H1 (cell line): ENCODE measurements around the gene DYSF. TPM values are rescaled to one million over a fixed set of nuclear protein-coding genes. Genes with fewer than 3 reads are reported as not detected.

ENCODE experiments used
- ASH2L ChIP-seq: fragments of 200-600, 300-600 bp; sonication (generic); IDR thresholded peaks from one replicate; pipeline ENCODE4 v1.7.1; 2017; ENCODE audit warnings: low read length
- BACH1 ChIP-seq: IDR thresholded peaks from 2 replicates; pipeline ENCODE4 v1.6.1; 2012; ENCODE audit warnings: low read length, improper control_type of control experiment
- FOSL1 ChIP-seq: IDR thresholded peaks from 2 replicates; pipeline ENCODE4 v1.6.1; 2011; ENCODE audit warnings: mild to moderate bottlenecking, low read depth, low read length, moderate library complexity; ENCODE audit not compliant: insufficient read depth
- MAFK ChIP-seq: IDR thresholded peaks from 2 replicates; pipeline ENCODE4 v1.6.1; 2012; ENCODE audit warnings: low read depth, mild to moderate bottlenecking, improper control_type of control experiment, low read length
- NRF1 ChIP-seq: IDR thresholded peaks from 2 replicates; pipeline ENCODE4 v1.6.1; 2011; ENCODE audit warnings: mild to moderate bottlenecking, low read depth, low read length, improper control_type of control experiment
- RAD21 ChIP-seq, 2 experiments: IDR thresholded peaks in 1 of 2; conservative IDR thresholded peaks in 1 of 2; 2 replicates each; pipeline ENCODE4 v1.6.1; 2011; ENCODE audit warnings: low read depth in 2 of 2, low read length in 2 of 2, improper control_type of control experiment in 1 of 2, inconsistent platforms in 1 of 2, mild to moderate bottlenecking in 1 of 2, moderate library complexity in 1 of 2
- RNF2 ChIP-seq: fragments of 200-900, 300-1000 bp; sonication (generic); IDR thresholded peaks from 2 replicates; pipeline ENCODE4 v1.7.1; 2016; ENCODE audit warnings: borderline replicate concordance, low read depth, mild to moderate bottlenecking, antibody characterized with exemption, low read length; ENCODE audit not compliant: poor library complexity, severe bottlenecking; ENCODE audit errors: missing control alignments
- SAP30 ChIP-seq: fragments of 300-600 bp; sonication (generic); IDR thresholded peaks from 2 replicates; pipeline ENCODE4 v1.7.1; 2012; ENCODE audit warnings: low read length, moderate library complexity, mild to moderate bottlenecking, inconsistent platforms; ENCODE audit not compliant: insufficient read depth, insufficient replicate concordance
- SIN3A ChIP-seq, 2 experiments: IDR thresholded peaks in 1 of 2; conservative IDR thresholded peaks in 1 of 2; 2 replicates each; pipeline ENCODE4 v1.6.1; 2011 to 2012; ENCODE audit warnings: low read length in 2 of 2, improper control_type of control experiment in 1 of 2, low read depth in 1 of 2, mild to moderate bottlenecking in 1 of 2
- ZNF274 ChIP-seq: IDR thresholded peaks from 2 replicates; pipeline ENCODE4 v1.7.0; 2012; ENCODE audit warnings: low read length, borderline replicate concordance; ENCODE audit errors: extremely low read depth
- polyA plus RNA-seq, 7 experiments: library from polyadenylated mRNA; depleted of rRNA in 3 of 7; stranded (reverse) in 5 of 7; unstranded in 2 of 7; fragments of >200 nt in 5 of 7; fragments of 200-250 nt in 2 of 7; gene quantifications; 1 replicate in 5 of 7; 2 replicates in 1 of 7; 4 replicates in 1 of 7; pipeline versions ENCODE4 v1.2.1 to v1.2.3, GENCODE V29; 2011 to 2013; ENCODE audit warnings: missing spikeins in 2 of 7, mixed read lengths in 2 of 7
- total RNA-seq: library from RNA; stranded (reverse); fragmentation: NEBNext Ultra II Directional; extraction: Animal tissue kit (Norgen Biotek cat#: 25700); gene quantifications from 2 replicates; pipeline ENCODE4 v1.2.1, GENCODE V29; 2021
- TF ChIP-seq, protein P1 (sequence below): fragments of 300-600 bp; sonication (generic); IDR thresholded peaks from 2 replicates; pipeline ENCODE4 v1.7.1; 2012; ENCODE audit warnings: low read length, moderate library complexity, mild to moderate bottlenecking, inconsistent platforms; ENCODE audit not compliant: insufficient replicate concordance

The DYSF gene
- total and polyA plus RNA-seq, 2 of the 8 experiments (the other 6 are each of a cell fraction or from before 2014, with no cell fraction given), result 5.8 to 7.1 TPM

GRCh38 chr2:71552356-71552755 lies 99.0 kb downstream of the DYSF start (continued):
- TF ChIP-seq, protein P1, sequence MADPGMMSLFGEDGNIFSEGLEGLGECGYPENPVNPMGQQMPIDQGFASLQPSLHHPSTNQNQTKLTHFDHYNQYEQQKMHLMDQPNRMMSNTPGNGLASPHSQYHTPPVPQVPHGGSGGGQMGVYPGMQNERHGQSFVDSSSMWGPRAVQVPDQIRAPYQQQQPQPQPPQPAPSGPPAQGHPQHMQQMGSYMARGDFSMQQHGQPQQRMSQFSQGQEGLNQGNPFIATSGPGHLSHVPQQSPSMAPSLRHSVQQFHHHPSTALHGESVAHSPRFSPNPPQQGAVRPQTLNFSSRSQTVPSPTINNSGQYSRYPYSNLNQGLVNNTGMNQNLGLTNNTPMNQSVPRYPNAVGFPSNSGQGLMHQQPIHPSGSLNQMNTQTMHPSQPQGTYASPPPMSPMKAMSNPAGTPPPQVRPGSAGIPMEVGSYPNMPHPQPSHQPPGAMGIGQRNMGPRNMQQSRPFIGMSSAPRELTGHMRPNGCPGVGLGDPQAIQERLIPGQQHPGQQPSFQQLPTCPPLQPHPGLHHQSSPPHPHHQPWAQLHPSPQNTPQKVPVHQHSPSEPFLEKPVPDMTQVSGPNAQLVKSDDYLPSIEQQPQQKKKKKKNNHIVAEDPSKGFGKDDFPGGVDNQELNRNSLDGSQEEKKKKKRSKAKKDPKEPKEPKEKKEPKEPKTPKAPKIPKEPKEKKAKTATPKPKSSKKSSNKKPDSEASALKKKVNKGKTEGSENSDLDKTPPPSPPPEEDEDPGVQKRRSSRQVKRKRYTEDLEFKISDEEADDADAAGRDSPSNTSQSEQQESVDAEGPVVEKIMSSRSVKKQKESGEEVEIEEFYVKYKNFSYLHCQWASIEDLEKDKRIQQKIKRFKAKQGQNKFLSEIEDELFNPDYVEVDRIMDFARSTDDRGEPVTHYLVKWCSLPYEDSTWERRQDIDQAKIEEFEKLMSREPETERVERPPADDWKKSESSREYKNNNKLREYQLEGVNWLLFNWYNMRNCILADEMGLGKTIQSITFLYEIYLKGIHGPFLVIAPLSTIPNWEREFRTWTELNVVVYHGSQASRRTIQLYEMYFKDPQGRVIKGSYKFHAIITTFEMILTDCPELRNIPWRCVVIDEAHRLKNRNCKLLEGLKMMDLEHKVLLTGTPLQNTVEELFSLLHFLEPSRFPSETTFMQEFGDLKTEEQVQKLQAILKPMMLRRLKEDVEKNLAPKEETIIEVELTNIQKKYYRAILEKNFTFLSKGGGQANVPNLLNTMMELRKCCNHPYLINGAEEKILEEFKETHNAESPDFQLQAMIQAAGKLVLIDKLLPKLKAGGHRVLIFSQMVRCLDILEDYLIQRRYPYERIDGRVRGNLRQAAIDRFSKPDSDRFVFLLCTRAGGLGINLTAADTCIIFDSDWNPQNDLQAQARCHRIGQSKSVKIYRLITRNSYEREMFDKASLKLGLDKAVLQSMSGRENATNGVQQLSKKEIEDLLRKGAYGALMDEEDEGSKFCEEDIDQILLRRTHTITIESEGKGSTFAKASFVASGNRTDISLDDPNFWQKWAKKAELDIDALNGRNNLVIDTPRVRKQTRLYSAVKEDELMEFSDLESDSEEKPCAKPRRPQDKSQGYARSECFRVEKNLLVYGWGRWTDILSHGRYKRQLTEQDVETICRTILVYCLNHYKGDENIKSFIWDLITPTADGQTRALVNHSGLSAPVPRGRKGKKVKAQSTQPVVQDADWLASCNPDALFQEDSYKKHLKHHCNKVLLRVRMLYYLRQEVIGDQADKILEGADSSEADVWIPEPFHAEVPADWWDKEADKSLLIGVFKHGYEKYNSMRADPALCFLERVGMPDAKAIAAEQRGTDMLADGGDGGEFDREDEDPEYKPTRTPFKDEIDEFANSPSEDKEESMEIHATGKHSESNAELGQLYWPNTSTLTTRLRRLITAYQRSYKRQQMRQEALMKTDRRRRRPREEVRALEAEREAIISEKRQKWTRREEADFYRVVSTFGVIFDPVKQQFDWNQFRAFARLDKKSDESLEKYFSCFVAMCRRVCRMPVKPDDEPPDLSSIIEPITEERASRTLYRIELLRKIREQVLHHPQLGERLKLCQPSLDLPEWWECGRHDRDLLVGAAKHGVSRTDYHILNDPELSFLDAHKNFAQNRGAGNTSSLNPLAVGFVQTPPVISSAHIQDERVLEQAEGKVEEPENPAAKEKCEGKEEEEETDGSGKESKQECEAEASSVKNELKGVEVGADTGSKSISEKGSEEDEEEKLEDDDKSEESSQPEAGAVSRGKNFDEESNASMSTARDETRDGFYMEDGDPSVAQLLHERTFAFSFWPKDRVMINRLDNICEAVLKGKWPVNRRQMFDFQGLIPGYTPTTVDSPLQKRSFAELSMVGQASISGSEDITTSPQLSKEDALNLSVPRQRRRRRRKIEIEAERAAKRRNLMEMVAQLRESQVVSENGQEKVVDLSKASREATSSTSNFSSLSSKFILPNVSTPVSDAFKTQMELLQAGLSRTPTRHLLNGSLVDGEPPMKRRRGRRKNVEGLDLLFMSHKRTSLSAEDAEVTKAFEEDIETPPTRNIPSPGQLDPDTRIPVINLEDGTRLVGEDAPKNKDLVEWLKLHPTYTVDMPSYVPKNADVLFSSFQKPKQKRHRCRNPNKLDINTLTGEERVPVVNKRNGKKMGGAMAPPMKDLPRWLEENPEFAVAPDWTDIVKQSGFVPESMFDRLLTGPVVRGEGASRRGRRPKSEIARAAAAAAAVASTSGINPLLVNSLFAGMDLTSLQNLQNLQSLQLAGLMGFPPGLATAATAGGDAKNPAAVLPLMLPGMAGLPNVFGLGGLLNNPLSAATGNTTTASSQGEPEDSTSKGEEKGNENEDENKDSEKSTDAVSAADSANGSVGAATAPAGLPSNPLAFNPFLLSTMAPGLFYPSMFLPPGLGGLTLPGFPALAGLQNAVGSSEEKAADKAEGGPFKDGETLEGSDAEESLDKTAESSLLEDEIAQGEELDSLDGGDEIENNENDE, result no peak
- no peak for TF ChIP-seq ZNF274
- TF ChIP-seq NRF1, result no peak
- no peak for TF ChIP-seq ASH2L
- TF ChIP-seq RNF2, result no peak
- no peak for TF ChIP-seq RAD21 (IDR thresholded peaks at IDR 0.05 in 1 of 2, conservative IDR thresholded peaks at IDR 0.05 in 1 of 2; ENCODE audit: low read depth in 2 of 2, low read length in 2 of 2)
- TF ChIP-seq BACH1, result no peak
- TF ChIP-seq FOSL1, result no peak
- TF ChIP-seq MAFK, result no peak
- TF ChIP-seq SAP30, result no peak
- no peak for TF ChIP-seq SIN3A (conservative IDR thresholded peaks at IDR 0.05 in 1 of 2, IDR thresholded peaks at IDR 0.05 in 1 of 2; ENCODE audit: low read depth in 1 of 2, low read length in 2 of 2)
